Hematopoietic multipotent progenitor cell (in vitro differentiated cells): ENCODE data around the gene TMPRSS9. TPM values are rescaled to one million over a fixed set of nuclear protein-coding genes. Genes with fewer than 3 reads are reported as not detected.

Source experiments
- DNase-seq, 3 donors: peaks; one replicate each; pipeline ENCODE4 v3.0.0-alpha.2; 2011 to 2015; ENCODE audit warnings: low read depth in 2 of 3, low spot score in 2 of 3
- total RNA-seq: library from RNA; depleted of rRNA; stranded (reverse); fragments of >200 nt; gene quantifications from one replicate; pipeline ENCODE4 v1.2.3, GENCODE V29; 2012

TMPRSS9 gene
- total RNA-seq, 1 donor = 8.3 TPM

GRCh38 chr19:2429917-2430535, 70.0 kb downstream of the TMPRSS9 start:
- no peak for DNase-seq

- no peak for DNase-seq
Measured at GRCh38 chr19:2431318-2432055, 71.4 kb downstream of the TMPRSS9 start.

- no peak for DNase-seq
Measured at GRCh38 chr19:2432131-2432848, 72.2 kb downstream of the TMPRSS9 start.

- no peak for DNase-seq
Measured at GRCh38 chr19:2433854-2434253, 73.8 kb downstream of the TMPRSS9 start.

GRCh38 chr19:2434267-2434666, 74.2 kb downstream of the TMPRSS9 start:
- DNase-seq = no peak

GRCh38 chr19:2434721-2435265, 74.7 kb downstream of the TMPRSS9 start:
- DNase-seq = no peak

- no peak for DNase-seq
Measured at GRCh38 chr19:2436384-2436783, 76.3 kb downstream of the TMPRSS9 start.

GRCh38 chr19:2436926-2437325, 76.9 kb downstream of the TMPRSS9 start:
- no peak for DNase-seq

GRCh38 chr19:2438178-2438577, 78.1 kb downstream of the TMPRSS9 start:
- no peak for DNase-seq

GRCh38 chr19:2440515-2440914, 80.5 kb downstream of the TMPRSS9 start:
- DNase-seq = no peak

GRCh38 chr19:2441096-2441752, 81.2 kb downstream of the TMPRSS9 start:
- DNase-seq = no peak

GRCh38 chr19:2443116-2443784, 83.2 kb downstream of the TMPRSS9 start:
- no peak for DNase-seq

- no peak for DNase-seq
Measured at GRCh38 chr19:2443785-2444182, 83.7 kb downstream of the TMPRSS9 start.

GRCh38 chr19:2444251-2445002, 84.4 kb downstream of the TMPRSS9 start:
- no peak for DNase-seq

- DNase-seq = peak in 2 of 3 donors; percentile 83 to 91
Measured at GRCh38 chr19:2446381-2446780, 86.3 kb downstream of the TMPRSS9 start.

- DNase-seq = no peak
Measured at GRCh38 chr19:2449019-2449418, 89.0 kb downstream of the TMPRSS9 start.

- DNase-seq = no peak
Measured at GRCh38 chr19:2451138-2451537, 91.1 kb downstream of the TMPRSS9 start.

GRCh38 chr19:2451741-2452140, 91.7 kb downstream of the TMPRSS9 start:
- DNase-seq = no peak

GRCh38 chr19:2453431-2454025, 93.5 kb downstream of the TMPRSS9 start:
- DNase-seq = no peak
